ENCODE measurements around the gene TGM5. TPM values are rescaled to one million over a fixed set of nuclear protein-coding genes. Genes with fewer than 3 reads are reported as not detected.
A peak's percentile ranks its signal among the peaks of the same experiment; 100 is the strongest.

Gene TGM5
- total RNA-seq, 2 donors from 2014 or later, result not detected

DNA sequence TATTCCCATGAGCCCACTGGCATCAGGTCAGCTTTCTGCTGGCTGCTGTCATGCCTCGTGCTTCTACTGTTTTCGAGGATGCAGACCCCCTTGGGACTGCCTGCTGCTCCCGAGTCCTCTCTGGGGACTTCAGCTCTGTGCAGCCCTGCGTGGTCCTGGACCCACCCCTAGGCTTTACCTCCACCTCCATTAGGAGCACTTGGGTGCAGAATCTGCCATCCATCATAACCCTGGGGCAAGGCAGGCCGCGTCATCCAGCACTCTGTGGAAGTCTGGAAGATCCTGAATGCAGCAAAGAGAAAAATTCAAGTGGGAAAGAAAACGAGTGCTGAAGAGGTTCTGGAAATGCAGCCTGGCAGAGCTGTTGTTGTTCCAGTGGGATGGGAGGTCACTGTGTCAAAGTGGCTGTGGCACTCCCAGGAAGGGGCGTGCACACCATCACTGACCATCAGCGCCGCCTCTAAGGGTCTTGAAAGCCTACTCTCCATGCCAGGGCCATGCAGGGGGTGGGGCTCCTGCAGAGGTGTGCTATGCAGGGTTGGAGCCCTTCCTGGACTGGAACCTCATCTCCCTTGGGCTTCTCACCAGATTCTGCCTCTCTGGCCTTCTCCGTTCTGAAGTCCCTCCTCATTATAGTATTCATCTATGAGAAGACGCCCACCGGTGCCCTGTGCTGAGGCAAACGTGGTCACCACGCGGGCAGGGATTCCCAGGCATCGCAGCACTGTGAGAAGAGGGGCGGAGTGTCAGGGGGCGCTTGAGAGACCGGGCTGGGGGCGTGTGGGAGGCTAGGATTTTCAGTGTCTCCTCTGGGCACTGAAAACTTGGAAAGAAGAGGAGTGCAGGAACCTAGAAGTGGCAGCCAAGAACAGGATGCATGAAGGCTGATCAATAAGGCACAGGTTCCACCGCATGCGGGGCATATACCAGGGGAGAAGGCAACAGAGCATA is 58.4 kb downstream of the TGM5 start:
- TF ChIP-seq, protein P1, sequence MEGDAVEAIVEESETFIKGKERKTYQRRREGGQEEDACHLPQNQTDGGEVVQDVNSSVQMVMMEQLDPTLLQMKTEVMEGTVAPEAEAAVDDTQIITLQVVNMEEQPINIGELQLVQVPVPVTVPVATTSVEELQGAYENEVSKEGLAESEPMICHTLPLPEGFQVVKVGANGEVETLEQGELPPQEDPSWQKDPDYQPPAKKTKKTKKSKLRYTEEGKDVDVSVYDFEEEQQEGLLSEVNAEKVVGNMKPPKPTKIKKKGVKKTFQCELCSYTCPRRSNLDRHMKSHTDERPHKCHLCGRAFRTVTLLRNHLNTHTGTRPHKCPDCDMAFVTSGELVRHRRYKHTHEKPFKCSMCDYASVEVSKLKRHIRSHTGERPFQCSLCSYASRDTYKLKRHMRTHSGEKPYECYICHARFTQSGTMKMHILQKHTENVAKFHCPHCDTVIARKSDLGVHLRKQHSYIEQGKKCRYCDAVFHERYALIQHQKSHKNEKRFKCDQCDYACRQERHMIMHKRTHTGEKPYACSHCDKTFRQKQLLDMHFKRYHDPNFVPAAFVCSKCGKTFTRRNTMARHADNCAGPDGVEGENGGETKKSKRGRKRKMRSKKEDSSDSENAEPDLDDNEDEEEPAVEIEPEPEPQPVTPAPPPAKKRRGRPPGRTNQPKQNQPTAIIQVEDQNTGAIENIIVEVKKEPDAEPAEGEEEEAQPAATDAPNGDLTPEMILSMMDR (conservative IDR thresholded peaks at IDR 0.05), result no peak
- 87 to 89% methylated on average over 7 to 23 of the region's 23 CpGs for WGBS, 2 experiments (ENCODE audit: insufficient coverage in 1 of 2, insufficient read length in 1 of 2)
- Mint-ChIP-seq H3K9me3 (no peaks in the 10 kb centered on the region), H3K27ac (no peak overlapping the region), H3K4me3 (no peak overlapping the region), H3K36me3 (ENCODE audit: low read depth) (no peaks in the 10 kb centered on the region), H3K4me1 (no peaks in the 10 kb centered on the region), H3K27me3 (ENCODE audit: insufficient read depth) (peaks cover 9% of the 10 kb centered on the region)
- Histone ChIP-seq H3K27me3 (ENCODE audit: control insufficient read depth, insufficient read depth, low read length, poor library complexity, severe bottlenecking) (no peaks in the 10 kb centered on the region), H3K4me1 (ENCODE audit: control insufficient read depth, insufficient read depth, low read length) (no peaks in the 10 kb centered on the region), H3K9ac (ENCODE audit: extremely low read depth, low read length, poor library complexity, severe bottlenecking) (no peak overlapping the region), H3K27ac (ENCODE audit: low read depth, low read length) (no peak overlapping the region), H3K36me3 (ENCODE audit: control insufficient read depth, insufficient read depth, low read length) (no peaks in the 10 kb centered on the region), H3K9me3 (ENCODE audit: control insufficient read depth, low read length) (no peaks in the 10 kb centered on the region), H3K4me3 (ENCODE audit: low read length) (no peak overlapping the region)
- peak; percentile 51 for DNase-seq

DNA sequence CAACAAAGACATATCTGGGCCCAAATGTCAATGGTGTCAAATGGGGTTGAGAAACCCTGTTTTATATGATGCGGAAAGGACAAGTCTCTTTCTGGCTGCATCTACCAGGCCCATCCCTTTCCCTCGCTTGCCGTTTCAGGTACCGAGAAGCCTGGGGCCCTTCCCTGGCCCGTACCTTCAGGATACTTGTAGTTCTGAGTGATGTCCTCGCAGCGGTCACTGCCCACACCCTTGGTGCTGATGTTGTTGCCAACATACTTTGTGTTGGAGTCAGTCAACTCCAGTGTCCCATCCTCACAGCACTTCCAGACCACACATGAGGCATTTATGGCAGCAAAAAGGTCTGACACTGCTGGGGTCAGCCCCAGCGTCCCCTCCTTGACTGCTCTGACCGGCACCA is 59.7 kb downstream of the TGM5 start:
- H3K36me3 Mint-ChIP-seq (ENCODE audit: low read depth), result no peaks in the 10 kb centered on the region
- TF ChIP-seq, protein P1 (conservative IDR thresholded peaks at IDR 0.05), result no peak
- no peaks in the 10 kb centered on the region for H3K27me3 ChIP-seq (ENCODE audit: control insufficient read depth, insufficient read depth, low read length, poor library complexity, severe bottlenecking)
- no peaks in the 10 kb centered on the region for H3K9me3 Mint-ChIP-seq
- no peaks in the 10 kb centered on the region for H3K36me3 ChIP-seq (ENCODE audit: control insufficient read depth, insufficient read depth, low read length)
- DNase-seq, result peak; percentile 35
- 93 to 95% methylated on average over 9 of the region's 9 CpGs for WGBS, 2 experiments (ENCODE audit: insufficient coverage in 1 of 2, insufficient read length in 1 of 2)
- H3K27ac Mint-ChIP-seq, result no peak overlapping the region
- no peak overlapping the region for H3K4me3 Mint-ChIP-seq
- no peak overlapping the region for H3K9ac ChIP-seq (ENCODE audit: extremely low read depth, low read length, poor library complexity, severe bottlenecking)
- H3K4me3 ChIP-seq (ENCODE audit: low read length), result no peak overlapping the region
- no peaks in the 10 kb centered on the region for H3K9me3 ChIP-seq (ENCODE audit: control insufficient read depth, low read length)
- peaks cover 9% of the 10 kb centered on the region for H3K27me3 Mint-ChIP-seq (ENCODE audit: insufficient read depth)
- no peaks in the 10 kb centered on the region for H3K4me1 ChIP-seq (ENCODE audit: control insufficient read depth, insufficient read depth, low read length)
- no peaks in the 10 kb centered on the region for H3K4me1 Mint-ChIP-seq
- H3K27ac ChIP-seq (ENCODE audit: low read depth, low read length), result no peak overlapping the region

DNA sequence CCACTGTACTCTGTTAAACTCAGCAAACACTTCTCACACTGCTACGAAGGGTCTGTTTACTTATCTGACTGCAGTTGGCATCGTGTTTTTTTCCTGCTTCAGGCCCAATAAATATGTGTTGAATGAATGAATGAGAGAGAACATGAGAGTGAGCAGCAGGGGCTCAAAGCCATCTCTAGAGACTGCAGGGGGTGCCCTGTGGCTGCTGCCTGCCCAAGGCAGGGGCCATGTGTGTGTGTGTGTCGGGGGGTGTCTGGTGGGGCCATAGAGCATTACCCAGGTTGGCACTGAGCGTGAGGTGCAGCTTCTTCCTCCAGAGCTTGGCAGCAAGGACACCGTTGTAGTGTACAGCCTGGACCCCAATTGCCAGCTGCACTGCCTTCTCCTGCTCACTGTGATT is 60.7 kb downstream of the TGM5 start:
- H3K4me1 ChIP-seq (ENCODE audit: control insufficient read depth, insufficient read depth, low read length), result no peaks in the 10 kb centered on the region
- 86 to 89% methylated on average over 2 to 5 of the region's 5 CpGs for WGBS, 2 experiments (ENCODE audit: insufficient coverage in 1 of 2, insufficient read length in 1 of 2)
- TF ChIP-seq, protein P1 (conservative IDR thresholded peaks at IDR 0.05), result no peak
- no peak overlapping the region for H3K4me3 ChIP-seq (ENCODE audit: low read length)
- no peak overlapping the region for H3K27ac Mint-ChIP-seq
- no peak overlapping the region for H3K9ac ChIP-seq (ENCODE audit: extremely low read depth, low read length, poor library complexity, severe bottlenecking)
- H3K36me3 ChIP-seq (ENCODE audit: control insufficient read depth, insufficient read depth, low read length), result no peaks in the 10 kb centered on the region
- no peaks in the 10 kb centered on the region for H3K36me3 Mint-ChIP-seq (ENCODE audit: low read depth)
- H3K27me3 ChIP-seq (ENCODE audit: control insufficient read depth, insufficient read depth, low read length, poor library complexity, severe bottlenecking), result no peaks in the 10 kb centered on the region
- H3K9me3 Mint-ChIP-seq, result no peaks in the 10 kb centered on the region
- no peaks in the 10 kb centered on the region for H3K9me3 ChIP-seq (ENCODE audit: control insufficient read depth, low read length)
- no peak for DNase-seq
- H3K4me3 Mint-ChIP-seq, result no peak overlapping the region
- peaks cover 9% of the 10 kb centered on the region for H3K27me3 Mint-ChIP-seq (ENCODE audit: insufficient read depth)
- H3K4me1 Mint-ChIP-seq, result no peaks in the 10 kb centered on the region
- no peak overlapping the region for H3K27ac ChIP-seq (ENCODE audit: low read depth, low read length)

Data from endodermal cell (in vitro differentiated cells).